ENCODE data around the gene DRC3.

The DRC3 gene

DNA sequence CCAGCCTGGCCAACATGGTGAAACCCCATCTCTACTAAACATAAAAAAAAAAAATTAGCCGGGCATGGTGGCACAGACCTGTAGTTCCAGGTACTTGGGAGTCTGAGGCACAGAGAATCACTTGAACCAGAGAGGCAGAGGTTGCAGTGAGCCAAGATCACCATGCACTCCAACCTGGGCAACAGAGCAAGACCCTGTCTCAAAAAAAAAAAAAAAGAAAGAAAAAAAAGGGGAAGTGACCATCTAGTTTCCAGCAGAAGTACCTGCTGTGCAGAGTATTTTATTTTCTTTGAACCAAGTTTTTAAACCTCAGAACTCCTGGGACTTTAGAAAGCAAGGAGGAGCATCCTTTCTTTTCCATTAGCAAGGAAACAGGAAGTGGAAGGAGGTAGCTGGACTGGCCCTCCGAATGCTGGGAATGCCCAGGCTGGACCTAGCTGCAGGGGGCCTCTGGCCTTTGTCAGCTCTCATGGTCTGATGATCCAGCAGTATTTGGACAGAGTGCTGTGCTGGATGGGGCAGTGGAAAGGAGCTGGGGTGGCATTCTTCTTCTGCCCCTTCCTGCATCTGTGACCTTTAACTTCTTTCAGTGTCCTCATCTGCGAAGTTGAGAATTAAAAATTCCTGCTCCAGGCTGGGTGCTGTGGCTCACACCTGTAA is 73.2 kb downstream of the DRC3 start:
- no peak for DNase-seq (ENCODE audit: low read depth)

DNA sequence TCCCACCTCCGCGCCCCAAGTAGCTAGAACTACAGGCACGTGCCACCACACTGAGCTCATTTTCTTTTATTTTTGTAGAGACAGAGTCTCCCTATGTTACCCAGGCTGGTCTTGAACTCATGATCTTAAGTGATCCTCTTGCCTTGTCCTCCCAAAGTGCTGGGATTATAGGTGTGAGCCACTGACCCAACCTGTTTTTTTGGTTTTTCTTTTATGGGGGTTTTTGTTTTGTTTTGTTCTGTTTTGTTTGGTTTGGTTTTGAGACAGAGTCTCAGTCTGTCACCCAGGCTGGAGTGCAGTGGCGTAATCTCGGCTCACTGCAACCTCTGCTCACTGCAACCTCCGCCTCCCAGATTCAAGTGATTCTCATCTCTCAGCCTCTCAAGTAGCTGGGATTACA is 82.9 kb downstream of the DRC3 start:
- no peak for DNase-seq (ENCODE audit: low read depth)

DNA sequence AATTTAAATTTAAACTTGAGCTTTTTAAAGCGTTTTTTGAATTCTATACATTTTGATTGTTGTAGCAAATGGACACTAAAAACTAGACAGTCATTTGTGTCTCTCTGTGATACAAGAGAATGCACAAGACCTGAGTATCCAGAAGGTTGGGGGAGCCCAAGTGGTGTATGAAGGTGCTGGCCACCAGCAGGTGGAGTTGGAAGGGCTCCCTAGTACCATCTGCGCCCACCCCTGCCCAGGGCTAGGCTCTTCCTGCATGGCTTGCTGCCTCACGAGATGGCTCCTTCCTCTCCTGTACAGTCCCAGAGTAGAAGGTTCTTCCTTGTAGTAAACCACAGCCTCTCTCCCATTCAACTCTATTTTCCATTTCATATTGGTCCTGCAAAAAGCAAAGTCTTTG is 83.6 kb downstream of the DRC3 start:
- no peak for DNase-seq (ENCODE audit: low read depth)

DNA sequence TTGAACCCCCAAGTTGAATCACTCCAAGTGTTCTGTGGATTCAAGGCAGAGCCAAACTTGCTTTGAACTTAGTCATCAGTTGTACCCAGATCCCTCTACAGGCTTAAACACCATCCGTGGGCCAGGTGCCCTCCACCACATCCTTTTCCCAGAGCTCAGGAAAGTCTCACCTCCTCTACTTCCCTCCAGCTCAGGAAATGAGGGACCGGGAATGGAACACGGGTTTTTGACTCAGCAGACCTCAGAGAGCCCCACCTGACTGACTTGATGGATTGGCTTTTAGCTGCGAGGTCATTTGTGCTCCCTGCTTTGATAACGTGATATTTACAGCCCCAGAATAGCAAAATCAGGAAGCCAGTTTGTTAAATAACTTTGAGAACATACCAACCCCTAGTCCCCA is 86.6 kb downstream of the DRC3 start:
- DNase-seq (ENCODE audit: low read depth), result no peak

DNA sequence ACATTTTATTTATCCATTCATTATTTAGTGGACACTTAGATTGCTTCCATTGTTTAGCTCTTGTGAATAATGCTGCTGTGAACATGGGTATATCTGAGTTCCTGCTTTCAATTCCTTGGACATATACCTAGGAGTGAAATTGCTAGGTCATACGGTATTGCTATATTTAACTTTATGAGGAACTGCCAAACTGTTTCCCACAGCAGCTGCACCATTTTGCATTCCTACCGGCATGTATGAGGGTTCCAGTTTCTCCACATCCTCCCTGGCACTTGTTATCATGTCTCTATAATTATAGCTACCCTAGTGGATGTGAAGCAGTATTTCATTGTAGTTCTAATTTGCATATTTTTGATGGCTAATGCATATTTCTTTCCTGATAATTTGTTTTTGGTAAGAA is 91.4 kb downstream of the DRC3 start:
- DNase-seq (ENCODE audit: low read depth), result no peak

DNA sequence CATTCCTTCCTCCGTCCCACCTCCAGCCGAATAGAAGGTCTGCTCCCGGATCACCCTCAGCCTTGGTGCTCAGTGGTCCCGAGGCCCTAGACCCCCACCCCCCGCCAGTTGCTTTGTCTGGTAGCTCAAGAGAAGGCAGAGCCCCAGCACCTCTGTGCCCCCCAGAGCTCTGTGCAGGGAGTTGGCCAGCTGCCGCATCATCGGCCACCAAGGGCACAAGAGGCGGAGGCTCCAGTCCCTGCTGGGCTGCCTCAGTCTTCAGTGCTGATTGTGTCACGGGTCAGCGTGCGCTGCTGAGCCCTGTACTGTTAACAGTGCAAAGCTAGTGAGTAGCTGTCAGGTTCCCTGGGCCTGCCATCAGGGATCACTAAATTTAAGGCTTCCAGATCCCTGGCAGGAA is 92.9 kb downstream of the DRC3 start:
- no peak for DNase-seq (ENCODE audit: low read depth)
